Activated CD4-positive, alpha-beta T cell treated with anti-CD3 and anti-CD28 coated beads, Interleukin-2, amount 50 U/mL, for 24 hours (primary cell): ENCODE data around the gene BCAS3.

ENCODE experiments used
- DNase-seq, 2 donors: peaks; one replicate each; pipeline ENCODE4 v3.0.0-alpha.2; 2020; ENCODE audit warnings: low read depth in 1 of 2, low spot score in 1 of 2

Gene BCAS3

GRCh38 chr17:61330174-61331150 lies 652.8 kb downstream of the BCAS3 start:
- DNase-seq, result no peak

GRCh38 chr17:61331178-61331577 lies 653.5 kb downstream of the BCAS3 start:
- no peak for DNase-seq

GRCh38 chr17:61331886-61332285 lies 654.2 kb downstream of the BCAS3 start:
- DNase-seq, result no peak

- DNase-seq, result no peak
Observed at GRCh38 chr17:61333136-61333535, 655.5 kb downstream of the BCAS3 start.

GRCh38 chr17:61334673-61335072 lies 657.0 kb downstream of the BCAS3 start:
- no peak for DNase-seq

- DNase-seq, result no peak
Observed at GRCh38 chr17:61335105-61335844, 657.6 kb downstream of the BCAS3 start.

GRCh38 chr17:61335845-61336655 lies 658.4 kb downstream of the BCAS3 start:
- no peak for DNase-seq

- no peak for DNase-seq
Observed at GRCh38 chr17:61337290-61337689, 659.6 kb downstream of the BCAS3 start.

GRCh38 chr17:61338000-61338798 lies 660.5 kb downstream of the BCAS3 start:
- no peak for DNase-seq

GRCh38 chr17:61338874-61339478 lies 661.3 kb downstream of the BCAS3 start:
- DNase-seq, result no peak

- no peak for DNase-seq
Observed at GRCh38 chr17:61340431-61341209, 663.0 kb downstream of the BCAS3 start.

- DNase-seq, result no peak
Observed at GRCh38 chr17:61343576-61343975, 665.9 kb downstream of the BCAS3 start.

- DNase-seq, result no peak
Observed at GRCh38 chr17:61345061-61345460, 667.4 kb downstream of the BCAS3 start.

GRCh38 chr17:61345825-61346666 lies 668.4 kb downstream of the BCAS3 start:
- DNase-seq, result no peak

GRCh38 chr17:61349350-61349749 lies 671.7 kb downstream of the BCAS3 start:
- no peak for DNase-seq

GRCh38 chr17:61351745-61352407 lies 674.2 kb downstream of the BCAS3 start:
- DNase-seq, result no peak

GRCh38 chr17:61352408-61352770 lies 674.7 kb downstream of the BCAS3 start:
- DNase-seq, result no peak
